Type B pancreatic cell (in vitro differentiated cells): ENCODE results near the gene MGMT. TPM values are rescaled to one million over a fixed set of nuclear protein-coding genes. Genes with fewer than 3 reads are reported as not detected.
A peak's percentile ranks its signal among the peaks of the same experiment; 100 is the strongest.

ENCODE experiments used
- DNase-seq: peaks from one replicate; pipeline ENCODE4 v3.0.0; 2021; ENCODE audit warnings: mixed read lengths; ENCODE audit not compliant: unreplicated experiment; ENCODE audit errors: extremely low spot score
- H3K27ac Mint-ChIP-seq: 2 replicates; pipeline ENCODE4 v1.8.0; 2021; ENCODE audit warnings: mild to moderate bottlenecking, mixed read lengths
- H3K27me3 Mint-ChIP-seq: 2 replicates; pipeline ENCODE4 v1.8.0; 2021; ENCODE audit warnings: mixed read lengths
- H3K36me3 Mint-ChIP-seq: 2 replicates; pipeline ENCODE4 v1.8.0; 2021; ENCODE audit warnings: mixed read lengths
- H3K4me1 Mint-ChIP-seq: one replicate; pipeline ENCODE4 v1.8.0; 2021; ENCODE audit warnings: mixed read lengths; ENCODE audit not compliant: unreplicated experiment
- H3K4me3 Mint-ChIP-seq: 2 replicates; pipeline ENCODE4 v1.8.0; 2021; ENCODE audit warnings: mild to moderate bottlenecking, mixed read lengths
- H3K9me3 Mint-ChIP-seq: 2 replicates; pipeline ENCODE4 v1.8.0; 2021; ENCODE audit warnings: mixed read lengths
- total RNA-seq: library from RNA; stranded (reverse); gene quantifications from 2 replicates; pipeline ENCODE4 v1.2.1, GENCODE V29; 2021; ENCODE audit warnings: low replicate concordance
- TF ChIP-seq, protein P1 (sequence below): fragments of 200-600 bp; sonication (generic); conservative IDR thresholded peaks from 2 replicates; pipeline ENCODE4 v1.5.0; 2021; ENCODE audit warnings: antibody characterized with exemption, mild to moderate bottlenecking

Gene MGMT
- total RNA-seq, 1 donor from 2014 or later = 18.8 TPM

DNA sequence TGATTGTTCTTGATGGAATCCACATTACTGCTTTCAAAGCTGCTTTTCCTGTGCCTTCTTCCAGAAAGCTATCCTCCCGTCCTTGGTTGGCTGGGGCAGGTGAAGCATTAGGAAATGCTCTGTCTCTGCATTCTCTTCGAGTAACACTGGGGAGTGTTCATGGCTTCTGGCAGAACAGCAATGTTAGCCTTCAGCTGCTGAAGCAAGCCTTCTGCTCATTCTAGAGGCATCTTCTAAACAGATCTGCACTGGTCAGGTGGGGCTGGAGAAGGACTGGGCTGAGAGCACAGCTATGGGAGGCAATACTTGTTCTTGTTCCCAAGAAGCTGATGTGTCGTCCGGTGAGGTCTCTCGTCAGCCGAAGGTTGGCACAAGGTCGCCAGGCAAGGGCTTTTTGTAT is 80.6 kb downstream of the MGMT start:
- TF ChIP-seq, protein P1, sequence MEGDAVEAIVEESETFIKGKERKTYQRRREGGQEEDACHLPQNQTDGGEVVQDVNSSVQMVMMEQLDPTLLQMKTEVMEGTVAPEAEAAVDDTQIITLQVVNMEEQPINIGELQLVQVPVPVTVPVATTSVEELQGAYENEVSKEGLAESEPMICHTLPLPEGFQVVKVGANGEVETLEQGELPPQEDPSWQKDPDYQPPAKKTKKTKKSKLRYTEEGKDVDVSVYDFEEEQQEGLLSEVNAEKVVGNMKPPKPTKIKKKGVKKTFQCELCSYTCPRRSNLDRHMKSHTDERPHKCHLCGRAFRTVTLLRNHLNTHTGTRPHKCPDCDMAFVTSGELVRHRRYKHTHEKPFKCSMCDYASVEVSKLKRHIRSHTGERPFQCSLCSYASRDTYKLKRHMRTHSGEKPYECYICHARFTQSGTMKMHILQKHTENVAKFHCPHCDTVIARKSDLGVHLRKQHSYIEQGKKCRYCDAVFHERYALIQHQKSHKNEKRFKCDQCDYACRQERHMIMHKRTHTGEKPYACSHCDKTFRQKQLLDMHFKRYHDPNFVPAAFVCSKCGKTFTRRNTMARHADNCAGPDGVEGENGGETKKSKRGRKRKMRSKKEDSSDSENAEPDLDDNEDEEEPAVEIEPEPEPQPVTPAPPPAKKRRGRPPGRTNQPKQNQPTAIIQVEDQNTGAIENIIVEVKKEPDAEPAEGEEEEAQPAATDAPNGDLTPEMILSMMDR = no peak

DNA sequence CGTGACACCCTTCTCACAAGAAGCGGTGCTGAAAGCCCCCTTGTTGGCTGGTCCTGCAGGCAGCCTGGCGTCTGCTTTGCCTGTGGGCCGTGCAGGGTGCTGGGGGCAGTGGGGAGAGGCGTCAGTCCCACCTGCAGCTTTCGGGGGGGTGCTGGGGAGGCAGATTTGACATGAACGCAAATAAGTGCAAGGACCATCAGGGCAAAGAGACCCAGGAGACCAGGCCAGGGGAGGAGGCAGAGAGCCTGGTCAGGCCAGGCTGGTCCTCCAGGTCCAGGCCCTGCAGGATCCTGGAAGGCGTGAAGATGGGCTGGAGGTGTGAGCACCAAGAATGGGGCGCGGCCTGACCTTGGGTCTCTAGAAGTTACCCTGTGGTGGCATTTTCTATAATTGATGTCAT is 81.6 kb downstream of the MGMT start:
- no peak for DNase-seq
- Mint-ChIP-seq H3K36me3 (peaks cover 4% of the 10 kb centered on the region), H3K4me1 (peaks cover 8% of the 10 kb centered on the region), H3K27ac (no peak overlapping the region), H3K27me3 (no peaks in the 10 kb centered on the region), H3K4me3 (no peak overlapping the region), H3K9me3 (no peaks in the 10 kb centered on the region)
- TF ChIP-seq, protein P1 = no peak

More for the DNA sequence above, 80.6 kb downstream of the MGMT start:
- H3K4me1 Mint-ChIP-seq = peaks cover 12% of the 10 kb centered on the region
- H3K4me3 Mint-ChIP-seq = no peak overlapping the region
- no peak for DNase-seq
- H3K27ac Mint-ChIP-seq = no peak overlapping the region
- H3K9me3 Mint-ChIP-seq = no peaks in the 10 kb centered on the region
- H3K27me3 Mint-ChIP-seq = no peaks in the 10 kb centered on the region
- H3K36me3 Mint-ChIP-seq = peaks cover 4% of the 10 kb centered on the region

DNA sequence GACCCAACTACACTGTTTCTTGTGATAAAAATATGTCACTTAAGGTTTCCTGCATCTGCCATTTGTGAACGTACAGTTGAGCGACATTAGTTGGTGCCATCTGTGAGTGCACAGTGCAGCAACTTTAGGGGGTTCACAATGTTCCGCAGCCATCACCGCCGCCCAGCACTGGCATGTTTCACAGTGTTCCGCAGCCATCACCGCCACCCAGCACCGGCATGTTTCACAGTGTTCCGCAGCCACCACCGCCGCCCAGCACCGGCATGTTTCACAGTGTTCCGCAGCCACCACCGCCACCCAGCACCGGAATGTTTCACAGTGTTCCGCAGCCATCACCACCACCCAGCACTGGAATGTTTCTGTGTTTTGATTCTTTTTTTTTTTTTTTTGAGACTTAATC is 83.0 kb downstream of the MGMT start:
- Mint-ChIP-seq H3K36me3 (peaks cover 9% of the 10 kb centered on the region), H3K4me3 (no peak overlapping the region), H3K27me3 (no peaks in the 10 kb centered on the region), H3K27ac (peak overlapping the region; percentile 63), H3K9me3 (no peaks in the 10 kb centered on the region), H3K4me1 (peaks cover 8% of the 10 kb centered on the region)
- TF ChIP-seq, protein P1 = no peak
- no peak for DNase-seq

- Mint-ChIP-seq H3K27ac (no peak overlapping the region), H3K4me1 (peaks cover 8% of the 10 kb centered on the region), H3K9me3 (no peaks in the 10 kb centered on the region), H3K27me3 (no peaks in the 10 kb centered on the region), H3K4me3 (no peak overlapping the region), H3K36me3 (peaks cover 9% of the 10 kb centered on the region)
- DNase-seq = no peak
- TF ChIP-seq, protein P1 = no peak
Observed at GRCh38 chr10:129550658-129551057, 83.6 kb downstream of the MGMT start.

DNA sequence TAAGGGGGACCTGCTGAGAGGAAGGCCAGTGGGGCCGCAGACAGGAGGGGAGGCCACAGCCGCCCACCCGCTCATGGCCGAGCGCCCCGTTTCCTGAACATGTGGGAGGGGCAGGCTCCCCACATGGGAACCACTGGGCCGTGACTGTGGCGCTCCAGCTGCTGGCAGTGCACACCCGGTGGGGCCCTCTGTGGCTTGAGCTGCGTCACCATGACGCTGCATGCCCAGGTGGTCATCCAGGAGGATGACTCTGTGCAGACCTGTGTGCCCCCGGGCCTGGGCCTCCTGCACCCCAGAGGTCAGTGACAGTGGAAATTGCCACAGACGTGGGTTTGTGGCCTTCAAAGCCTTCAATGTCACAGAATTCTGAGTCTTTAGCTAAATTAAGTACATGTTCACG is 85.1 kb downstream of the MGMT start:
- no peak for DNase-seq
- TF ChIP-seq, protein P1 = no peak
- Mint-ChIP-seq H3K4me3 (no peak overlapping the region), H3K36me3 (peaks cover 9% of the 10 kb centered on the region), H3K9me3 (no peaks in the 10 kb centered on the region), H3K27ac (no peak overlapping the region), H3K4me1 (peaks cover 8% of the 10 kb centered on the region), H3K27me3 (no peaks in the 10 kb centered on the region)

DNA sequence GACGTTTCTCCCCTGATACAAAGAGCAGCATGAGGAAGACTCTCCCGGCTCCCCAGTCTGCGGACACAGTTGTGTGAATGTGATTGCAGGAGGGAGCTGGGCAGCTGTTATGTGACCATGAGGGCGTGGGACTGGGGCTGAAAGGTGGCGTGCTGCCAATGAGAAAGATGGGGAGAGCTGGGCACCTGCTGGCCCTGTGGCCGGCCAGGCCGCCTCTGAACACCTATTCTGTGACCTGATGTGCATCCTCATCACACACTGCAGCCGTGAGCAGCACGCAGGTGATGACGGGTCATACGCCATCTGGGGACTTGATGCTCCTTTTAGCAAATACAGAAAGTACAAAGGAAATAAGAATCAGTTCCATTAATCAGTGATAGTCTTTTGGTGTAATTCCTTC is 86.9 kb downstream of the MGMT start:
- H3K9me3 Mint-ChIP-seq = no peaks in the 10 kb centered on the region
- no peak overlapping the region for H3K27ac Mint-ChIP-seq
- no peaks in the 10 kb centered on the region for H3K27me3 Mint-ChIP-seq
- TF ChIP-seq, protein P1 = no peak
- peaks cover 9% of the 10 kb centered on the region for H3K36me3 Mint-ChIP-seq
- peaks cover 6% of the 10 kb centered on the region for H3K4me1 Mint-ChIP-seq
- H3K4me3 Mint-ChIP-seq = no peak overlapping the region
- DNase-seq = no peak
